ENCODE results near the gene PTPN21. TPM values are rescaled to one million over a fixed set of nuclear protein-coding genes. Genes with fewer than 3 reads are reported as not detected.

Gene PTPN21
- total and polyA plus RNA-seq, 9 of the 15 experiments (the other 6 are each of a cell fraction or from before 2014, with no cell fraction given) = 0.06 to 1.9 (median 0.94) TPM

DNA sequence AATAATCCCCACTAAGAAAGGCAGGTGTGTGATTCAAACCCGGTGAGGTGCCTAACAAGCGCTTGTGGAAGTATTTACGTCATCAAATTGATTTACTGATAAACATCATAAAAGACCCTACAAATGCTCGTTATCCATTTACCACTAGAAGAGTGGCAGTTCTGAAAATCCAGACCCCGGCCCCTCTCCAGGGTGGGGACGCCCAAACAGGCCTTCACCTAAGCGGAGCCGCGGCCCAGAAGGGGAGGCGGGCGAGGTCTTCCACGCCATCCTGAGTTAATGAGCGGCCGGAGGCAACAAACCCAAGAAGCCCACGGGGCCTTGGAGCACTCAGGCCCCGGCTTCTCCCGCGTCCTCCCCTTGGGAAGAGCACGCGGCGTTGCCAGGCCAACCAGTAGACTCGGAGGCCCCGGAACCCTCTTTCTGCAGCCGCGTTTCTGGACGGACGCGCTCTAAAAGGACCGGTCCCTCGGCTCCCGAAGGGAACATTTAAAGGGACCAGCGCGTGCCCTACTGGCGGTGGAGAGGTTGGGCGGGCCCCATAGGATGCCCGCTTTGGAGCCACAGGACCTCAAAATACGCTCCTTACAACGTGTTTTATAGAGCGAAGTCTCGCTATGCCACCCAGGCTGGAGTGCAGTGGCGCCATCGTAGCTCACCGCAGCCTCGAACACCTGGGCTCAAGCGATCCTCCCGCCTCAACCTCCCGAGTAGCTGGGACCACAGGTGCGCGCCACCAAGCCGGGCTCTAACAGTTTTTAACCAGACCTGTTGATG, 3.5 kb downstream of the PTPN21 start (continued):
- TF ChIP-seq MGA (IDR thresholded peaks at IDR 0.05) = peak; percentile 58
- TF ChIP-seq ZNF277 (CRISPR knock-in tag; IDR thresholded peaks at IDR 0.05; ENCODE audit: borderline replicate concordance) = no peak
- no peak for TF ChIP-seq ZNF668 (CRISPR knock-in tag; IDR thresholded peaks at IDR 0.05)
- TF ChIP-seq, protein P1, sequence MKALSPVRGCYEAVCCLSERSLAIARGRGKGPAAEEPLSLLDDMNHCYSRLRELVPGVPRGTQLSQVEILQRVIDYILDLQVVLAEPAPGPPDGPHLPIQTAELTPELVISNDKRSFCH (CRISPR knock-in tag; IDR thresholded peaks at IDR 0.05) = no peak
- TF ChIP-seq, protein P1 (tag; IDR thresholded peaks at IDR 0.05) = no peak
- TF ChIP-seq XRCC5 (IDR thresholded peaks at IDR 0.05; ENCODE audit: low read depth, low read length) = 0 out of 2 replicates have a peak, but pooled peaks have one; percentile 37
- TF ChIP-seq, protein P2, sequence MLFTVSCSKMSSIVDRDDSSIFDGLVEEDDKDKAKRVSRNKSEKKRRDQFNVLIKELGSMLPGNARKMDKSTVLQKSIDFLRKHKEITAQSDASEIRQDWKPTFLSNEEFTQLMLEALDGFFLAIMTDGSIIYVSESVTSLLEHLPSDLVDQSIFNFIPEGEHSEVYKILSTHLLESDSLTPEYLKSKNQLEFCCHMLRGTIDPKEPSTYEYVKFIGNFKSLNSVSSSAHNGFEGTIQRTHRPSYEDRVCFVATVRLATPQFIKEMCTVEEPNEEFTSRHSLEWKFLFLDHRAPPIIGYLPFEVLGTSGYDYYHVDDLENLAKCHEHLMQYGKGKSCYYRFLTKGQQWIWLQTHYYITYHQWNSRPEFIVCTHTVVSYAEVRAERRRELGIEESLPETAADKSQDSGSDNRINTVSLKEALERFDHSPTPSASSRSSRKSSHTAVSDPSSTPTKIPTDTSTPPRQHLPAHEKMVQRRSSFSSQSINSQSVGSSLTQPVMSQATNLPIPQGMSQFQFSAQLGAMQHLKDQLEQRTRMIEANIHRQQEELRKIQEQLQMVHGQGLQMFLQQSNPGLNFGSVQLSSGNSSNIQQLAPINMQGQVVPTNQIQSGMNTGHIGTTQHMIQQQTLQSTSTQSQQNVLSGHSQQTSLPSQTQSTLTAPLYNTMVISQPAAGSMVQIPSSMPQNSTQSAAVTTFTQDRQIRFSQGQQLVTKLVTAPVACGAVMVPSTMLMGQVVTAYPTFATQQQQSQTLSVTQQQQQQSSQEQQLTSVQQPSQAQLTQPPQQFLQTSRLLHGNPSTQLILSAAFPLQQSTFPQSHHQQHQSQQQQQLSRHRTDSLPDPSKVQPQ (CRISPR knock-in tag; IDR thresholded peaks at IDR 0.05; ENCODE audit: borderline replicate concordance) = no peak
- TF ChIP-seq BRF1 (IDR thresholded peaks at IDR 0.05; ENCODE audit: borderline replicate concordance, extremely low read depth, insufficient read length) = no peak
- no peak for TF ChIP-seq RBM14 (IDR thresholded peaks at IDR 0.05; ENCODE audit: borderline replicate concordance, insufficient read depth, low read depth, low read length)
- TF ChIP-seq POLR2H (tag; IDR thresholded peaks at IDR 0.05; ENCODE audit: low read depth) = no peak
